Mucosa of descending colon (tissue), 3 donors: ENCODE results near the gene CTBP2. TPM values are rescaled to one million over a fixed set of nuclear protein-coding genes. Genes with fewer than 3 reads are reported as not detected.

Source experiments
- ATAC-seq: fragments of 200-7000 bp; cut with Tn5 transposase; one replicate; pipeline ENCODE4 v1.9.1; 2020; ENCODE audit warnings: mild to moderate bottlenecking, moderate library complexity
- DNase-seq, 3 donors: peaks; one replicate each; pipeline ENCODE4 v3.0.0-alpha.2; 2020
- H3K36me3 ChIP-seq: fragments of 200-600 bp; one replicate; pipeline ENCODE4 v1.8.0; 2021; ENCODE audit warnings: low read depth, mild to moderate bottlenecking
- H3K4me1 ChIP-seq: fragments of 200-600 bp; one replicate; pipeline ENCODE4 v1.8.0; 2021; ENCODE audit warnings: low read depth, mild to moderate bottlenecking
- H3K4me3 ChIP-seq: fragments of 200-600 bp; one replicate; pipeline ENCODE4 v1.8.0; 2021; ENCODE audit warnings: mild to moderate bottlenecking
- H3K9me3 ChIP-seq: fragments of 200-600 bp; one replicate; pipeline ENCODE4 v1.8.0; 2021; ENCODE audit warnings: mild to moderate bottlenecking
- CTCF ChIP-seq: fragments of 200-600 bp; IDR thresholded peaks from one replicate; pipeline ENCODE4 v1.8.0; 2022; ENCODE audit warnings: antibody characterized with exemption, mild to moderate bottlenecking
- intact Hi-C, 2 donors: fragments of 100-400 bp; cut with DNase I in 1 of 2; cut with micrococcal nuclease in 1 of 2; formaldehyde crosslinking; loops; one replicate each; pipeline versions ENCODE4 v1.11.0 to v1.11.1; 2022; cut with DNase I, micrococcal nuclease
- total RNA-seq, 3 donors: library from RNA; stranded (reverse); fragmentation: NEBNext Ultra II Directional in 2 of 3; extraction: Animal tissue kit (Norgen Biotek cat#: 25700) in 2 of 3; gene quantifications; one replicate each; pipeline versions ENCODE4 v1.2.1 to v1.2.4, GENCODE V29; 2021 to 2023
- donor health status: DM: no; HTN: no; CAD: no; lungs with moderate emphysema.
- donor health status: DM: no; HTN: no; CAD: no.
- donor health status: DM: no; HTN: yes; CAD: no.

Gene CTBP2
- total RNA-seq, 3 donors from 2014 or later, result 109 to 137 (median 121) TPM

- TF ChIP-seq CTCF, result no peak
- no peak overlapping the region for H3K4me3 ChIP-seq
Measured at GRCh38 chr10:125111118-125111727, 49.1 kb downstream of the CTBP2 start.

GRCh38 chr10:125107965-125108580 lies 52.3 kb downstream of the CTBP2 start:
- Histone ChIP-seq H3K4me3 (no peak overlapping the region), H3K4me1 (peaks cover 18% of the 10 kb centered on the region), H3K9me3 (no peaks in the 10 kb centered on the region), H3K36me3 (no peaks in the 10 kb centered on the region)
- no peak for TF ChIP-seq CTCF
- intact Hi-C loops, result no loop called here
- ATAC-seq (no peak), DNase-seq (no peak)

More at GRCh38 chr10:125111118-125111727, 49.1 kb downstream of the CTBP2 start:
- no peaks in the 10 kb centered on the region for H3K36me3 ChIP-seq
- intact Hi-C loops, result no loop called here
- ATAC-seq, result no peak
- peaks cover 2% of the 10 kb centered on the region for H3K4me1 ChIP-seq
- no peaks in the 10 kb centered on the region for H3K9me3 ChIP-seq
- DNase-seq, result no peak

- DNase-seq, result no peak
Measured at GRCh38 chr10:125107166-125107949, 53.0 kb downstream of the CTBP2 start.

GRCh38 chr10:125106586-125106985 lies 53.8 kb downstream of the CTBP2 start:
- Histone ChIP-seq H3K9me3 (no peaks in the 10 kb centered on the region), H3K4me3 (no peak overlapping the region), H3K36me3 (no peaks in the 10 kb centered on the region), H3K4me1 (peaks cover 24% of the 10 kb centered on the region)
- intact Hi-C loops, result no loop called here
- DNase-seq, result peak in 1 of 3 donors; percentile 9
- ATAC-seq, result no peak
- no peak for TF ChIP-seq CTCF

More at GRCh38 chr10:125107166-125107949, 53.0 kb downstream of the CTBP2 start:
- peaks cover 25% of the 10 kb centered on the region for H3K4me1 ChIP-seq
- TF ChIP-seq CTCF, result no peak
- H3K4me3 ChIP-seq, result no peak overlapping the region
- ATAC-seq, result no peak
- H3K36me3 ChIP-seq, result no peaks in the 10 kb centered on the region
- intact Hi-C loops, result no loop called here
- H3K9me3 ChIP-seq, result no peaks in the 10 kb centered on the region

- Histone ChIP-seq H3K4me1 (peaks cover 24% of the 10 kb centered on the region), H3K4me3 (no peak overlapping the region), H3K9me3 (no peaks in the 10 kb centered on the region), H3K36me3 (no peaks in the 10 kb centered on the region)
- ATAC-seq (no peak), DNase-seq (peak in 1 of 3 donors; percentile 14)
- intact Hi-C loops, result no loop called here
- no peak for TF ChIP-seq CTCF
Measured at GRCh38 chr10:125105706-125106255, 54.6 kb downstream of the CTBP2 start.
